Measurements from ENCODE around the gene CCDC171. TPM values are rescaled to one million over a fixed set of nuclear protein-coding genes. Genes with fewer than 3 reads are reported as not detected.

CCDC171 gene
- total RNA-seq, 2 donors from 2014 or later, result 4.3 to 6.4 TPM

DNA sequence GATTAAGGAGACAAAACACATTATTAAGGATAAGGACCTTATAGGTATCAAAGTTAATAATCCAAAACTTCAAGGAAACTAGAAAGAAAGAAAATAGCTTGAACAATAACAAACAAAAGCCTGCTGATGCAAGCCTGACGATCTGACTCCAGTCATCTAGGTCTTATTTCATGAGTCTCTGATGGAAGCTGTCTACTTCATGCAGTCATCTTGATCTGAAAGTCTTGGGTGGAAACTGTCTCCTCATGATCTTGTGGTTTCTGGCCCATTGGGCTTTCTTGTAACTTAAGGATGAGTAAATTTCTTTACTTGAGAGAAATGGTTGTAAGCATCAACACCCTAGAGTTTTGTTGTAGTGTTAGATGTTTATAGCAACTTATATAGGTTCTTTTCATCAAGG, 21.5 kb upstream of the CCDC171 start:
- TF ChIP-seq, protein P1, sequence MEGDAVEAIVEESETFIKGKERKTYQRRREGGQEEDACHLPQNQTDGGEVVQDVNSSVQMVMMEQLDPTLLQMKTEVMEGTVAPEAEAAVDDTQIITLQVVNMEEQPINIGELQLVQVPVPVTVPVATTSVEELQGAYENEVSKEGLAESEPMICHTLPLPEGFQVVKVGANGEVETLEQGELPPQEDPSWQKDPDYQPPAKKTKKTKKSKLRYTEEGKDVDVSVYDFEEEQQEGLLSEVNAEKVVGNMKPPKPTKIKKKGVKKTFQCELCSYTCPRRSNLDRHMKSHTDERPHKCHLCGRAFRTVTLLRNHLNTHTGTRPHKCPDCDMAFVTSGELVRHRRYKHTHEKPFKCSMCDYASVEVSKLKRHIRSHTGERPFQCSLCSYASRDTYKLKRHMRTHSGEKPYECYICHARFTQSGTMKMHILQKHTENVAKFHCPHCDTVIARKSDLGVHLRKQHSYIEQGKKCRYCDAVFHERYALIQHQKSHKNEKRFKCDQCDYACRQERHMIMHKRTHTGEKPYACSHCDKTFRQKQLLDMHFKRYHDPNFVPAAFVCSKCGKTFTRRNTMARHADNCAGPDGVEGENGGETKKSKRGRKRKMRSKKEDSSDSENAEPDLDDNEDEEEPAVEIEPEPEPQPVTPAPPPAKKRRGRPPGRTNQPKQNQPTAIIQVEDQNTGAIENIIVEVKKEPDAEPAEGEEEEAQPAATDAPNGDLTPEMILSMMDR (IDR thresholded peaks at IDR 0.05), result no peak
- Histone ChIP-seq H3K27me3 (replicated peaks; ENCODE audit: insufficient read depth) (no peaks in the 10 kb centered on the region), H3K4me3 (no peak overlapping the region), H3K9me3 (no peaks in the 10 kb centered on the region), H3K27ac (no peak overlapping the region), H3K36me3 (no peaks in the 10 kb centered on the region), H3K4me1 (ENCODE audit: control insufficient read depth in 1 of 2, low read depth in 2 of 2) (no peaks in the 10 kb centered on the region)
- DNase-seq (ENCODE audit: low spot score) (no peak), ATAC-seq (ENCODE audit: insufficient number of reproducible peaks, low FRiP score, low read depth) (no peak)

DNA sequence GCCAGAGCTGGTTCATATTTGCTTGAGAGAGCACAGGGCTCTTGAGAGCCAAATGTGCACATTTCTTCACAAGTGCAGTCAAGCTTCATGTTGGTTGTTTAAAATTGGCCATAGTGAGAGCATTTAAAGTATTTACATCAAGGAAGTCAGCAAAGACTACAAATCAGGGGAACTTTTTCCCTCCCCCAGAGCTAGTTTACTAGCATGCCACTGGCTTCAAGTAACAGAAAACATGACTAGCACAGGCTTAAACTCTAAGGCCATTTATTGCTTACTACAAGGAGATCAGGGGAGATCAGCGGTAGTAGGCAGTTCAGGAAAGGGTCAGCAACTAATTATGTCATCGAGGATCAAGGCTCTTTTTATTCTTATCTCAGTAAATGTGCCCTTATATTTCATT, 11.0 kb upstream of the CCDC171 start:
- no peaks in the 10 kb centered on the region for H3K36me3 ChIP-seq
- DNase-seq (ENCODE audit: low spot score) (no peak), ATAC-seq (ENCODE audit: insufficient number of reproducible peaks, low FRiP score, low read depth) (no peak)
- H3K4me1 ChIP-seq (ENCODE audit: control insufficient read depth in 1 of 2, low read depth in 2 of 2), result no peaks in the 10 kb centered on the region
- TF ChIP-seq, protein P1 (IDR thresholded peaks at IDR 0.05), result no peak
- no peak overlapping the region for H3K4me3 ChIP-seq
- no peak overlapping the region for H3K27ac ChIP-seq
- no peaks in the 10 kb centered on the region for H3K9me3 ChIP-seq
- H3K27me3 ChIP-seq (replicated peaks; ENCODE audit: insufficient read depth), result no peaks in the 10 kb centered on the region

DNA sequence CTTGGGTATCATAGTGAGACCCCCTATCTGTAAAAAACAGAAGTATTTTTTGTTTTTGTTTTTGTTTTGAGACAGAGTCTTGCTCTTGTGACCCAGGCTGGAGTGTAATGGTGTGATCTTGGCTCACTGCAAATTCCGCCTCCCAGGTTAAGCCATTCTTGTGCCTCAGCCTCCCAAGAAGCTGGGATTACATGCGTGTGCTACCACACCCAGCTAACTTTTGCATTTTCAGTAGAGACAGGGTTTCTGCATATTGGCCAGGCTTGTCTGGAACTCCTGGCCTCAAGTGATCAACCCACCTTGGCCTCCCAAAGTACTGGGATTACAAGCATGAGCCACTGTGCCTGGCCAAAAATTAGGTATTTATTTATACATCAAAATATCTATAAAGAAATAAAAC, 10.2 kb upstream of the CCDC171 start:
- Histone ChIP-seq H3K27ac (no peak overlapping the region), H3K9me3 (no peaks in the 10 kb centered on the region), H3K36me3 (no peaks in the 10 kb centered on the region), H3K27me3 (replicated peaks; ENCODE audit: insufficient read depth) (no peaks in the 10 kb centered on the region), H3K4me3 (no peak overlapping the region), H3K4me1 (ENCODE audit: control insufficient read depth in 1 of 2, low read depth in 2 of 2) (no peaks in the 10 kb centered on the region)
- DNase-seq (ENCODE audit: low spot score) (no peak), ATAC-seq (ENCODE audit: insufficient number of reproducible peaks, low FRiP score, low read depth) (no peak)
- TF ChIP-seq, protein P1 (IDR thresholded peaks at IDR 0.05), result no peak

DNA sequence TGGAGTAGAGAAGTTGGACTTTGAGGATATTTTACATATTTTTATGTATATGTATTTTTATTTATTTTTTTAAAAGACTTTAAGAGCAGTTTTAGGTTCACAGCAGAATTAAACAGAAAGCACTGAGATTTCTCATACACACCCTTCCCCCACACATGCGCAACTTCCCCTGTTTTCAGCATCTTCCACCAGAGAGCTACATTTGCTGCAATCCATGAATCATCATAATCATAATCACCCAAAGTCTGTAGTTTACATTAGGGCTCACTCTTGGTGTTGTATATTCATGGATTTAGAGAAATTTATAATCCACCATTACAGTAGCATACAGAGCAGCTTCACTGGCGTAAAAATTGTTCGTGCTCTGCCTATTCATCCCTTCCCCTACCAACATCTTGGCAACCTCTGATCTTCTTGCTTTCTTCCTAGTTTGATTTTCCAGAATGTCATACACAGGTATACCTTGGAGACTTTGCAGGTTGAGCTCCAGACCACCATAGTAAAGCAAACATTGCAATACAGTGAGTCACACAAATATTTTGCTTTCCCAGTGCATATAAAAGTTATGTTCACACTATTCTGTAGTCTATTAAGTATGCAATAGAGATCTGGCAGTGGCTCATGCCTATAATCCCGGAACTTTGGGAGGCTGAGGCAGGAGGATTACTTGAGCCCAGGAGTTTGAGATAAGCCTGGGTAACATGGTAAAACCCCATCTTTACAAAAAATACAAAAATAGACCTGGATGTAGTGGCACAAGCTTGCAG, 9.6 kb upstream of the CCDC171 start:
- Histone ChIP-seq H3K27ac (no peak overlapping the region), H3K4me3 (no peak overlapping the region), H3K4me1 (ENCODE audit: control insufficient read depth in 1 of 2, low read depth in 2 of 2) (no peaks in the 10 kb centered on the region), H3K27me3 (replicated peaks; ENCODE audit: insufficient read depth) (no peaks in the 10 kb centered on the region), H3K9me3 (no peaks in the 10 kb centered on the region), H3K36me3 (no peaks in the 10 kb centered on the region)
- TF ChIP-seq, protein P1 (IDR thresholded peaks at IDR 0.05), result no peak
- ATAC-seq (ENCODE audit: insufficient number of reproducible peaks, low FRiP score, low read depth), result no peak
- no peak for DNase-seq (ENCODE audit: low spot score)

DNA sequence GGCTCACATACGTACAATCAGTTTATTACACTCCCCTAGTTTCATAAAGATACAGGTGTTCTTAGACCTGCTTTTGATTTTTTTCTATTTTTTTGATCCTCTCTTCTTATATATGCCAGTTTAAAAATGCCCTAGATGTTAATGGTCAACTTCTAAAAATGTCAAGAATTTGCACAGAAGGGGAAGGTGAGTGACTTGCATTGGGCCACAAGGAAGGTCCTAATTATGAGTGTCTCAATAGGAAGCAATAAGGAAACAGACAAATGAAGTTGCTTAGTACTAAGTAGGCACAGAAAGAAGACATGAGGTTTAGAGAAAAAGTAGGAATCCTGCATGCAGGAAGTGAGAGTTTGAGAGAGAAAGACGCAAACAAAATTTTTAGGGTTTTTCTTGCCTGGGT, 3.2 kb upstream of the CCDC171 start:
- H3K4me1 ChIP-seq (ENCODE audit: control insufficient read depth in 1 of 2, low read depth in 2 of 2), result no peaks in the 10 kb centered on the region
- DNase-seq (ENCODE audit: low spot score) (no peak), ATAC-seq (ENCODE audit: insufficient number of reproducible peaks, low FRiP score, low read depth) (no peak)
- H3K27me3 ChIP-seq (replicated peaks; ENCODE audit: insufficient read depth), result no peaks in the 10 kb centered on the region
- no peaks in the 10 kb centered on the region for H3K9me3 ChIP-seq
- no peak overlapping the region for H3K4me3 ChIP-seq
- no peak overlapping the region for H3K27ac ChIP-seq
- no peaks in the 10 kb centered on the region for H3K36me3 ChIP-seq
- TF ChIP-seq, protein P1 (IDR thresholded peaks at IDR 0.05), result no peak
